H1 (cell line): ENCODE results near the gene LUZP1. TPM values are rescaled to one million over a fixed set of nuclear protein-coding genes. Genes with fewer than 3 reads are reported as not detected.

ENCODE experiments used
- CTCF ChIA-PET: fragments of 300-600 bp; sonication (Branson Sonifier 250); formaldehyde crosslinking; loops from one replicate; lab custom pipeline; 2021; ENCODE audit not compliant: partially characterized antibody; lab: Charles Lee
- POLR2A ChIA-PET: fragments of 300-600 bp; sonication (Branson Sonifier 250); formaldehyde crosslinking; loops from one replicate; lab custom pipeline; 2021; ENCODE audit warnings: inconsistent platforms; ENCODE audit not compliant: partially characterized antibody; lab: Charles Lee
- DNase-seq, 2 experiments: peaks; one replicate each; pipeline versions ENCODE4 v3.0.0 to v3.0.0-alpha.2; 2010 to 2022; ENCODE audit warnings: low spot score in 2 of 2, low read depth in 1 of 2, mixed read lengths in 1 of 2
- FAIRE-seq: peaks from 2 replicates; lab custom pipeline; 2011; peaks lifted over from hg19 to GRCh38; lab: Jason Lieb, UNC
- H2AFZ ChIP-seq: 2 replicates; pipeline ENCODE4 v1.8.1; 2012; ENCODE audit warnings: low read length, inconsistent platforms
- H2AK5ac ChIP-seq: 2 replicates; pipeline ENCODE4 v1.6.1; 2013; ENCODE audit warnings: low read depth, low read length
- H2BK120ac ChIP-seq: replicated peaks from 2 replicates; pipeline ENCODE3; 2013; ENCODE audit warnings: low read depth, low read length, inconsistent platforms
- H2BK12ac ChIP-seq: 2 replicates; pipeline ENCODE4 v1.6.1; 2013; ENCODE audit warnings: low read depth, low read length
- H2BK15ac ChIP-seq: 2 replicates; pipeline ENCODE4 v1.6.1; 2013; ENCODE audit warnings: low read length
- H2BK20ac ChIP-seq: 2 replicates; pipeline ENCODE4 v1.6.1; 2013; ENCODE audit warnings: low read length
- H2BK5ac ChIP-seq: 2 replicates; pipeline ENCODE4 v1.6.1; 2013; ENCODE audit warnings: low read depth, low read length
- H3K14ac ChIP-seq: 2 replicates; pipeline ENCODE4 v1.6.1; 2013; ENCODE audit warnings: inconsistent platforms; ENCODE audit not compliant: insufficient read length
- H3K18ac ChIP-seq: 2 replicates; pipeline ENCODE4 v1.6.1; 2013; ENCODE audit warnings: low read length; ENCODE audit errors: extremely low read depth
- H3K23ac ChIP-seq: 2 replicates; pipeline ENCODE4 v1.6.1; 2013; ENCODE audit warnings: inconsistent platforms; ENCODE audit not compliant: insufficient read length
- H3K23me2 ChIP-seq: 2 replicates; pipeline ENCODE4 v1.6.1; 2013; ENCODE audit warnings: low read depth, low read length
- H3K27ac ChIP-seq: 2 replicates; pipeline ENCODE4 v1.6.1; 2011; ENCODE audit warnings: low read depth, low read length, inconsistent platforms
- H3K27me3 ChIP-seq, 4 experiments: replicated peaks in 1 of 4; 1 replicate in 1 of 4; 2 replicates in 3 of 4; pipeline versions ENCODE4 v1.6.1 to v1.8.1; 2011 to 2013; ENCODE audit warnings: low read length in 3 of 4, mild to moderate bottlenecking in 3 of 4, inconsistent platforms in 2 of 4, mixed read lengths in 2 of 4, moderate library complexity in 1 of 4; ENCODE audit not compliant: control insufficient read depth in 3 of 4, insufficient read depth in 3 of 4; ENCODE audit errors: extremely low read depth in 1 of 4
- H3K36me3 ChIP-seq, 4 experiments: 2 replicates each; pipeline versions ENCODE4 v1.6.1 to v1.8.1; 2011 to 2013; ENCODE audit warnings: mild to moderate bottlenecking in 4 of 4, low read length in 3 of 4, moderate library complexity in 2 of 4, control low read depth in 1 of 4, inconsistent platforms in 1 of 4; ENCODE audit not compliant: insufficient read depth in 4 of 4, control insufficient read depth in 2 of 4
- H3K4ac ChIP-seq: replicated peaks from 2 replicates; pipeline ENCODE3; 2013; ENCODE audit warnings: low read length, low read depth, mixed read lengths, inconsistent platforms; ENCODE audit not compliant: insufficient read length
- H3K4me1 ChIP-seq, 4 experiments: replicated peaks in 1 of 4; 1 replicate in 1 of 4; 2 replicates in 3 of 4; pipeline versions ENCODE4 v1.6.1 to v1.8.1; 2011 to 2013; ENCODE audit warnings: low read length in 3 of 4, inconsistent platforms in 2 of 4, mixed read lengths in 1 of 4; ENCODE audit not compliant: insufficient read depth in 4 of 4, control insufficient read depth in 3 of 4
- H3K4me2 ChIP-seq, 2 experiments: 2 replicates each; pipeline versions ENCODE4 v1.6.1 to v1.8.1; 2011 to 2013; ENCODE audit warnings: low read depth in 2 of 2, low read length in 2 of 2, control low read depth in 1 of 2, inconsistent platforms in 1 of 2, mild to moderate bottlenecking in 1 of 2; ENCODE audit not compliant: insufficient read depth in 1 of 2
- H3K4me3 ChIP-seq, 4 experiments: fragments of 200-600, 300-600 bp in 1 of 4; sonication (generic), shearing (Covaris generic), sonication (Bioruptor Twin) in 1 of 4; 2 replicates each; pipeline versions ENCODE4 v1.5.1 to v1.8.1; 2011 to 2016; ENCODE audit warnings: low read length in 4 of 4, low read depth in 3 of 4, control low read depth in 2 of 4, inconsistent platforms in 2 of 4, mild to moderate bottlenecking in 2 of 4, mixed read lengths in 1 of 4, moderate library complexity in 1 of 4; ENCODE audit not compliant: insufficient read depth in 2 of 4; ENCODE audit errors: extremely low read depth in 1 of 4
- H3K56ac ChIP-seq: replicated peaks from 2 replicates; pipeline ENCODE3; 2013; ENCODE audit warnings: low read depth, mild to moderate bottlenecking, mixed read lengths, low read length, inconsistent platforms; ENCODE audit not compliant: insufficient read length
- H3K79me1 ChIP-seq: 2 replicates; pipeline ENCODE4 v1.6.1; 2013; ENCODE audit warnings: low read depth, low read length, control low read depth
- H3K79me2 ChIP-seq, 2 experiments: 2 replicates each; pipeline versions ENCODE4 v1.6.1 to v1.8.1; 2012 to 2013; ENCODE audit warnings: low read length in 2 of 2, mild to moderate bottlenecking in 2 of 2, inconsistent platforms in 1 of 2; ENCODE audit not compliant: insufficient read depth in 2 of 2, control insufficient read depth in 1 of 2
- H3K9ac ChIP-seq, 4 experiments: replicated peaks in 1 of 4; 1 replicate in 1 of 4; 2 replicates in 3 of 4; pipeline versions ENCODE4 v1.6.1 to v1.8.1; 2011 to 2013; ENCODE audit warnings: low read depth in 3 of 4, low read length in 3 of 4, control low read depth in 2 of 4, mild to moderate bottlenecking in 2 of 4, moderate library complexity in 2 of 4, inconsistent platforms in 1 of 4; ENCODE audit errors: extremely low read depth in 1 of 4
- H3K9me3 ChIP-seq, 2 experiments: 2 replicates each; pipeline versions ENCODE4 v1.6.1 to v1.8.1; 2012 to 2013; ENCODE audit warnings: mild to moderate bottlenecking in 2 of 2, moderate library complexity in 2 of 2, control low read depth in 1 of 2, inconsistent platforms in 1 of 2, low read depth in 1 of 2, low read length in 1 of 2, mixed read lengths in 1 of 2; ENCODE audit not compliant: insufficient read depth in 2 of 2
- H4K20me1 ChIP-seq, 2 experiments: replicated peaks in 1 of 2; 2 replicates each; pipeline versions ENCODE3 to v1.8.1; 2011 to 2013; ENCODE audit warnings: inconsistent platforms in 2 of 2, low read length in 2 of 2, mild to moderate bottlenecking in 1 of 2; ENCODE audit not compliant: insufficient read depth in 2 of 2, control insufficient read depth in 1 of 2
- H4K5ac ChIP-seq: 2 replicates; pipeline ENCODE4 v1.6.1; 2013; ENCODE audit warnings: low read length, low read depth, mixed read lengths, inconsistent platforms; ENCODE audit not compliant: insufficient read length
- H4K8ac ChIP-seq: 2 replicates; pipeline ENCODE4 v1.8.0; 2013; ENCODE audit warnings: mild to moderate bottlenecking, moderate library complexity, low read length, inconsistent platforms; ENCODE audit not compliant: insufficient read depth; ENCODE audit errors: extremely low read depth
- H4K91ac ChIP-seq: replicated peaks from 2 replicates; pipeline ENCODE3; 2013; ENCODE audit warnings: low read length, mixed read lengths, inconsistent platforms; ENCODE audit not compliant: insufficient read length
- ATF2 ChIP-seq: IDR thresholded peaks from 2 replicates; pipeline ENCODE4 v1.6.1; 2012; ENCODE audit warnings: low read length, inconsistent platforms
- CBX8 ChIP-seq: fragments of 300-800, 300-1000 bp; sonication (generic); IDR thresholded peaks from 2 replicates; pipeline ENCODE4 v1.7.1; 2016; ENCODE audit warnings: low read depth, low read length, borderline replicate concordance
- CEBPB ChIP-seq: IDR thresholded peaks from 2 replicates; pipeline ENCODE4 v1.6.1; 2012; ENCODE audit warnings: low read depth, low read length
- EZH2 ChIP-seq: fragments of 200-600 bp; sonication (generic); IDR thresholded peaks from 2 replicates; pipeline ENCODE4 v1.7.1; 2012; ENCODE audit warnings: low read depth, mild to moderate bottlenecking, moderate library complexity, low read length, inconsistent platforms; ENCODE audit not compliant: severe bottlenecking
- GABPA ChIP-seq: IDR thresholded peaks from 2 replicates; pipeline ENCODE4 v1.6.1; 2011; ENCODE audit warnings: mild to moderate bottlenecking, low read length, moderate library complexity, borderline replicate concordance; ENCODE audit not compliant: insufficient read depth
- KDM4A ChIP-seq: IDR thresholded peaks from one replicate; pipeline ENCODE4 v1.7.1; 2012; ENCODE audit warnings: low read depth, mild to moderate bottlenecking, moderate library complexity, low read length, inconsistent platforms; ENCODE audit not compliant: severe bottlenecking
- RBBP5 ChIP-seq: IDR thresholded peaks from 2 replicates; pipeline ENCODE4 v1.7.1; 2012; ENCODE audit warnings: low read depth, mild to moderate bottlenecking, inconsistent platforms, low read length, moderate library complexity, borderline replicate concordance
- SIX5 ChIP-seq: IDR thresholded peaks from 2 replicates; pipeline ENCODE4 v1.6.1; 2011; ENCODE audit warnings: mild to moderate bottlenecking, low read depth, low read length
- SUZ12 ChIP-seq: fragments of 200-600 bp; sonication (generic); IDR thresholded peaks from 2 replicates; pipeline ENCODE4 v1.6.1; 2012; ENCODE audit warnings: mild to moderate bottlenecking, inconsistent platforms, low read length, moderate library complexity, mixed read lengths
- TAF7 ChIP-seq: optimal IDR thresholded peaks from 2 replicates; pipeline ENCODE3; 2011; ENCODE audit warnings: low read depth, mild to moderate bottlenecking, inconsistent platforms, low read length, moderate library complexity, borderline replicate concordance
- TCF12 ChIP-seq: IDR thresholded peaks from 2 replicates; pipeline ENCODE4 v1.6.1; 2011; ENCODE audit warnings: low read depth, mild to moderate bottlenecking, low read length
- YY1 ChIP-seq: IDR thresholded peaks from 2 replicates; pipeline ENCODE4 v1.6.1; 2011; ENCODE audit warnings: low read depth, mild to moderate bottlenecking, low read length
- WGBS, 2 experiments: shearing (Covaris generic) in 1 of 2; methylation state at CpG; one replicate each; pipeline versions ENCODE4 v1.1.6 to v1.1.7; 2013 to 2015; ENCODE audit warnings: low lambda C conversion rate in 2 of 2, mixed read lengths in 2 of 2, inconsistent platforms in 1 of 2, low coverage in 1 of 2, missing lambda C conversion rate in 1 of 2; ENCODE audit not compliant: insufficient replicate concordance in 2 of 2, insufficient coverage in 1 of 2, insufficient read length in 1 of 2; ENCODE audit errors: extremely low coverage in 1 of 2, missing lambda C conversion rate in 1 of 2; 5-methylcytosine and 5-hydroxymethylcytosine counted together
- polyA plus RNA-seq, 7 experiments: library from polyadenylated mRNA; depleted of rRNA in 3 of 7; stranded (reverse) in 5 of 7; unstranded in 2 of 7; fragments of >200 nt in 5 of 7; fragments of 200-250 nt in 2 of 7; gene quantifications; 1 replicate in 5 of 7; 2 replicates in 1 of 7; 4 replicates in 1 of 7; pipeline versions ENCODE4 v1.2.1 to v1.2.3, GENCODE V29; 2011 to 2013; ENCODE audit warnings: missing spikeins in 2 of 7, mixed read lengths in 2 of 7
- total RNA-seq: library from RNA; stranded (reverse); fragmentation: NEBNext Ultra II Directional; extraction: Animal tissue kit (Norgen Biotek cat#: 25700); gene quantifications from 2 replicates; pipeline ENCODE4 v1.2.1, GENCODE V29; 2021

The LUZP1 gene
- total and polyA plus RNA-seq, 2 of the 8 experiments (the other 6 are each of a cell fraction or from before 2014, with no cell fraction given): 14.0 to 60.5 TPM

- FAIRE-seq: no peak
- H4K20me1 ChIP-seq: peaks cover 4 to 10% of the 10 kb centered on the region in 2 experiments
- TF ChIP-seq CBX8 (no peak), SIX5 (no peak), ATF2 (no peak), YY1 (no peak), RBBP5 (no peak), TCF12 (no peak), TAF7 (no peak), KDM4A (no peak), SUZ12 (no peak), CEBPB (no peak), EZH2 (no peak), GABPA (no peak)
Measured at GRCh38 chr1:23135268-23135667, 33.4 kb downstream of the LUZP1 start.

More at GRCh38 chr1:23135268-23135667, 33.4 kb downstream of the LUZP1 start:
- H3K14ac ChIP-seq: no peak overlapping the region
- H2BK15ac ChIP-seq: no peak overlapping the region
- no peak overlapping the region for H4K91ac ChIP-seq
- no peak overlapping the region for H2BK5ac ChIP-seq
- no peaks in the 10 kb centered on the region for H3K27me3 ChIP-seq
- ChIA-PET POLR2A (interaction anchor here (2.6 kb wide), 1 partner anchor 32 kb away, joined by 9 read pairs; no protein-coding TSS in a partner anchor), CTCF (interaction anchor here (0.6 to 1.7 kb wide), 3 partner anchors 10 to 49 kb away, joined by 4 to 5 read pairs (median 5); no protein-coding TSS in a partner anchor)
- peaks cover 0 to 4% (median 2%) of the 10 kb centered on the region in 4 experiments; a peak in 2 of 7 replicates for H3K4me1 ChIP-seq
- no peak overlapping the region for H3K23ac ChIP-seq
- no peak overlapping the region for H3K4me3 ChIP-seq
- peaks cover 3% of the 10 kb centered on the region for H3K79me1 ChIP-seq
- H3K27ac ChIP-seq: no peak overlapping the region
- H2BK20ac ChIP-seq: no peak overlapping the region
- DNase-seq: no peak
- H3K9ac ChIP-seq: no peak overlapping the region
- no peaks in the 10 kb centered on the region for H3K36me3 ChIP-seq
- no peak overlapping the region for H4K5ac ChIP-seq
- no peak overlapping the region for H4K8ac ChIP-seq
- H3K4me2 ChIP-seq: no peak overlapping the region
- H3K23me2 ChIP-seq: no peaks in the 10 kb centered on the region; the same call in 1 of the 2 replicates
- H2AK5ac ChIP-seq: no peak overlapping the region
- no peak overlapping the region for H2BK12ac ChIP-seq
- H3K18ac ChIP-seq: no peak overlapping the region
- H2BK120ac ChIP-seq: no peak overlapping the region
- no peaks in the 10 kb centered on the region for H3K9me3 ChIP-seq
- peaks cover 0 to 84% of the 10 kb centered on the region in 2 experiments; a peak in 3 of 4 replicates for H3K79me2 ChIP-seq
- no peak overlapping the region for H3K4ac ChIP-seq
- no peak overlapping the region for H2AFZ ChIP-seq
- 94% methylated on average over 2 of the region's 2 CpGs; no CpG with 5 or more reads in 1 of the 2 experiments for WGBS, 2 experiments
- no peak overlapping the region for H3K56ac ChIP-seq
